HG03432 (cell line): ENCODE results near the gene IFNLR1.

Experiments
- ATAC-seq: cut with Tn5 transposase; IDR thresholded peaks from one replicate; pipeline ENCODE4 v1.9.1; 2021; ENCODE audit warnings: mild to moderate bottlenecking, moderate library complexity; ENCODE audit not compliant: unreplicated experiment

Gene IFNLR1

DNA sequence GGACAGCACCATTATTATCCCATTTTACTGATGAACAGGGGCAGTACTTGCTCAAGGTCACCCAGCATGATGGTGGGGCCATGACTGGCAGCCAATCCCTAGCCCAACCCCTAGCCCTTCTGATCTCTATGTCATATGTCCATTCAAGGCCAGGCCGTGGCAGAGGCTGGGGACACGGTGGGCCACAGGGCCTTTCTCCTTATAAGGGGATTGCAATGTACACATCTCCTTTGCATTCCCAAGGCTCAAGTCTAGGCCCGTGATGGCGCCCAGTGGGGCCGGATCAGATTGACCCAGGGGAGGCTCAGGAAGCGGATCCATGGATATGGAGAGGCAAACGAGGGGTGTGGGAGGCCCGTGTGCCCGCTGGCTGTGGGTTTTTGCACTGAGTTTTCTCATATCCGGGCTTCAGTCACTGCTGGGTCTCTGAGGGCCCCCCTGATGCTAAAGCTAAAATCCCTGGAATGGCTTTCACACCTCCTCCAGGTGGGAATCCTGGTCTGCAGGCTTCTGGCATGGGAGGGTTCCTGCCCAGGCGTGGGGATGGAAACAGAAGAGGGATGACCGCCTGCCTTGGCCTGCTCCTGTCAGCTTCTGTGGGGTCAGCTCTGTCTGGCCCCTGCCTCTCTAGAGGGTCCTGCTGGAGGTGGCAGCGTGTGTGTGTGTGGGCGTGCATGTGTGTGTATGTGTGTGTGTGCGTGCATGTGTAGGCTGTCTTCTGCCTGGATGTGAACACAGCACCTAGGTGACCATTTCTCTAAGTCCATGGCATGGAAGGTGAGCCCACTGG is 77.2 kb downstream of the IFNLR1 start:
- ATAC-seq: no peak

DNA sequence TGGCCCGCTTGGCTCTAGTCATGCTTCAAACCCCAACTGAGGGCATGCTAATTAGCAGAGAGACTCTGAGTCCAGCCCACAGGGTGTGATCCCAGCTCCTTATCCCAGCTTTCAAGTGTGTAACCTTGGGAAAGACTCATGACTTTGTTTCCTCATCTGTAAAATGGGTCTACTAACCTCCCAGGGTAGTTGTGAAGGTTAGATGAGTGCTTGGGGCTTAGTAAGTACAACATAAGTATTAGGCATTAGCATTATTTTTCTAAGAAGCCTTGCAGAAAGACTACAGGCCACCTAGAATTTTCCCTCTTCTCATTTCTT is 78.0 kb downstream of the IFNLR1 start:
- no peak for ATAC-seq

DNA sequence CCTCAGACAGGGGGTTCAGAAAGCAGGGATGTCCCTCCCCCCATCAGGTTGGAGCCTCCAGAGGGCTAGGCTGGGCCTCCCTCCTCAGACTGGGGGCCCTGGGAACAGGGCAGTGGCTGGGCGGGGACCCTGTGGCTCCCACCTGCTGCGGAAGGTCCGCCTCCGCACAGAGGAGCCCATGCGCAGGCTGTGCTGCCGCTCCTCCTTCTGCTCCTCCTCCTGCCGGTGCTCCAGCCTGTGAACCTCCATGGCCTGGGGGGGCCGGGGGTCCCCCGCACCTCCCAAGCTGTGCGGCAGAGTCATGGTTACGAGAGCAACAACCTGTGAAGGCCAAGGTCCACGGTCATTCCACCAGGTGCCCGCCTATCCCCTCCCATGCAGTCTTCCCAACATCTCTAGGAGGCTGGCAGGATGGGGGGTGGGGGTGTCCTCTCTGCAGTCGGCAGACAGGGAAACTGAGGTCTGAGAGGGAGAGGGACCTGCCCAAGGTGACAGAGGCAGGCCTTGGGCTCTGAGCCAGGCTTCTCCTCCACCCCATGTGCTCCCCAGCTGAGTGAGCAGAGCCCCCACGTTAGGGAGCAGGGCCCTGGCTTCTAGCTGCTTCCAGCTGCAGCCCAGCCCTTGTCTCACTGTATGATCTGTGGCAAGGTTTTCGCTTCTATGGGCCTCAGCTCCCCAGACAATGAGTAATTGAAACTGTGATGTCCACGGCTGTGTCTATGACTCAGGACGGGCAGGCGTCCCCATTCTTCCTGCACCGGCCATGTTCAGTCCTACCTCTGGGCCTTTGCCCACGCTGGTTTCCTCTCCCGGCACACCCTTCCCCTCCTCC is 78.5 kb downstream of the IFNLR1 start:
- ATAC-seq: no peak

DNA sequence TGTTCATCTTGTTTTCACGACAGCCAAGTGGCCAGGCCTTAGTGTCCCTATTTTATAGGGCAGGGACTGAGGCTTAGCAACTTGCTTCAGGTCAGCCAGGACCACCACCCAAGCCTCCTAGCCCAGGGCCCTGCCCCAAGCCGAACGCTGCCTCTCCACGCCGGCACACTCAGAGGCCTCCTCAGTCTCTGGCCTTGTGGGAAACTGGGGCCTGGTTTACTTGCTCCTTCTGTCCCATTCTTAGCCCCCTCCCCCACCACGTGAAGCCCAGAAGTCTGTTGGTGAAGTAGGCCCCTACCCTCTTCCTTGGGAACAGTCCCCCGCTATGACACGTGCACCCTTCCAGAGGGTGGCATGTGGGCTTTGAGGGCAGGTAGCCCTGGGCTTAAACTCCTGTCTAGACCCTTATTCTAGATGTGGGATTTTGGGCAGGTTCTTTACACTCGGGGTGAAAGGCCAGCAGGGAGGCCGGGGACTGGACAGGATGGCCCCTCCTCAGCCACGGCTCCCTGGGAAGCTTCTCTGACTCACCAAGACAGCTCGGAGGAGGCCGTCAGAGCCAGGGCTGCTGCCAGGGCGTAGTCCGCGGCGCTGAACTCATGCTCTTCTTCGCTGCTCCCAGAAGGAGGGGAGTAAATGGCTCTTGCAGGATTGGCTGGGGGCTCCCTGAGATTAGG is 79.5 kb downstream of the IFNLR1 start:
- no peak for ATAC-seq

DNA sequence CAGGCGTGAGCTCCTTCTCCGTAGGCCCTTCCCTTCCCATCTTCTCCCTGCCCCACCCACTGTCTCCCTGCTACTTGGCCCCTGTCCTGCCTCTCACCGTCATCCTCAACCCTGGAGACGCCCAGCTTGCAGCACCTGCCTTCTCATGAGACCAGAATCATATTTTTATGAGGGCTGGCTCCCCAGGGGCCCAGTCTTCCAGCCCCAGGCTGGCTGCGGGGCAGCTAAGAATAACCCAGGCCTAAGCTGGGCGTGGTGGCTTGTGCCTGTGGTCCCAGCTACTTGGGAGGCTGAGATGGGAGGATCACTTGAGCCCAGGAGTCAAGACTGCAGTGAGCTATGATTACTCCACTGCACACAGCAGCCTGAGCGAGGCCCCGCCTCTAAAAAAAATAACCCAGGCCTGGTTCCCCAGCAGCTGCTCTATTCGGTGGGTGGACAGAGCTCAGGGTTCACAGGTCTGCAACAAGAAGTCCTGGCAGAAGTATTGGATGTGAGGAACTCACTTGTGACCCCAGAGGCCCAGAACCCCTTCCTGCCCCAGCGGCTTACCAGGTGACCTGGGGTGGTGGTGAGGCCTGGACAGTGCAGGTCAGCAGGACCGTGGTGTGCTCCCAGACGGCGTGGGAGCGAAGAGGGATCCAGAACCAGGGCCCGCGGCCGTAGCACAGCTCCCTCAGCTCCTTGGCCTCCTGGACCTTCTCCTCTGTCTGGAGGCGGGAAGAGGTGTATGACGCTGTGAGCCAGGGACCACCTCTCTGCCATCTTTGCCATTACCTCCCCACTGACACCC is 81.5 kb downstream of the IFNLR1 start:
- no peak for ATAC-seq

DNA sequence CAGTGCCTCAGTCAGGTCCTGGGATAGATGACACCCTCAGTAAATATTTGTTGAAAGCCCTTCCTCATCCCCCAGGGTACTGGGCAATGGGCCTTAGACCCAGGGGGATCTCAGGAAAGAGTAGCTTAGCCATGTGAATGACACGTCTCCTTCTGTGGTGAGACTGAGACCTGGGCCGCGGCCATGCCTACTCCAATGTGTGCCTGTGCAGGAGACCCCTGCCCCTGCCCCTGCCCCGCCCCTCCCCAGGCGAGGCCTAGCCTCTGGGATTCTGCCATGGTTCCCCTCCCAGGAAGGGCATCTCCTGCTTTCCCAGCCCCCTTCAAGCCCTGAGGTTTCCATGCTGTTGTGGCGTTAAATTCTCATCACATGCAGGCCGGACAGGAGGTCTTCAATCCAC is 82.2 kb downstream of the IFNLR1 start:
- no peak for ATAC-seq
